HepG2 (cell line): ENCODE data around the gene PANK1. TPM values are rescaled to one million over a fixed set of nuclear protein-coding genes. Genes with fewer than 3 reads are reported as not detected.

Source experiments
- AGO2 ChIP-seq: fragments of 200-400 bp; formaldehyde crosslinking; optimal IDR thresholded peaks from 2 replicates; pipeline ENCODE3; 2017; ENCODE audit warnings: mild to moderate bottlenecking, low read depth, low read length, moderate library complexity
- ATF5 ChIP-seq: sonication (generic); formaldehyde crosslinking; IDR thresholded peaks from 2 replicates; pipeline ENCODE4 v1.4.0; 2020; ENCODE audit warnings: mild to moderate bottlenecking, low read depth, missing genetic modification reagents
- BATF2 ChIP-seq: sonication (generic); formaldehyde crosslinking; IDR thresholded peaks from 2 replicates; pipeline ENCODE4 v1.8.0; 2022; ENCODE audit warnings: mild to moderate bottlenecking, missing genetic modification reagents, moderate library complexity
- BCL3 ChIP-seq: sonication (generic); formaldehyde crosslinking; IDR thresholded peaks from 2 replicates; pipeline ENCODE4 v1.5.1; 2020; ENCODE audit warnings: mild to moderate bottlenecking, missing genetic modification reagents, moderate library complexity
- BCL6 ChIP-seq: IDR thresholded peaks from 2 replicates; pipeline ENCODE4 v1.6.1; 2016; ENCODE audit warnings: missing genetic modification reagents, missing compliant biosample characterization
- ISL2 ChIP-seq: sonication (generic); formaldehyde crosslinking; IDR thresholded peaks from 2 replicates; pipeline ENCODE4 v1.5.0; 2020; ENCODE audit warnings: missing genetic modification reagents
- MED13 ChIP-seq: sonication (generic); formaldehyde crosslinking; IDR thresholded peaks from 2 replicates; pipeline ENCODE4 v1.5.0; 2020; ENCODE audit warnings: missing genetic modification reagents
- NCOR1 ChIP-seq: fragments of 200-600 bp; sonication (generic); IDR thresholded peaks from 2 replicates; pipeline ENCODE4 v1.7.0; 2017; ENCODE audit warnings: antibody characterized with exemption, low read length, borderline replicate concordance
- NONO ChIP-seq, 2 experiments: fragments of 450-650 bp in 1 of 2; sonication (generic) in 1 of 2; formaldehyde crosslinking in 1 of 2; IDR thresholded peaks in 1 of 2; conservative IDR thresholded peaks in 1 of 2; 2 replicates each; pipeline versions ENCODE4 v1.6.1 to v1.8.0; 2017 to 2022; ENCODE audit warnings: mild to moderate bottlenecking in 1 of 2, missing genetic modification reagents in 1 of 2, moderate library complexity in 1 of 2
- NR2C2 ChIP-seq: sonication (generic); formaldehyde crosslinking; IDR thresholded peaks from 2 replicates; pipeline ENCODE4 v1.4.0; 2020; ENCODE audit warnings: missing genetic modification reagents, mild to moderate bottlenecking, moderate library complexity, borderline replicate concordance
- NR2F2 ChIP-seq: IDR thresholded peaks from 2 replicates; pipeline ENCODE4 v1.6.1; 2012; ENCODE audit warnings: low read depth, inconsistent platforms, borderline replicate concordance
- SIN3B ChIP-seq: fragments of 150-350 bp; IDR thresholded peaks from 2 replicates; pipeline ENCODE4 v1.6.1; 2014; ENCODE audit warnings: low read length
- SMARCC2 ChIP-seq: fragments of 450-650 bp; IDR thresholded peaks from 2 replicates; pipeline ENCODE4 v1.6.1; 2017; ENCODE audit warnings: antibody characterized with exemption, mild to moderate bottlenecking
- SNRNP70 ChIP-seq: fragments of 200-400 bp; formaldehyde crosslinking; IDR thresholded peaks from 2 replicates; pipeline ENCODE4 v1.6.1; 2017; ENCODE audit warnings: mild to moderate bottlenecking, low read depth, low read length, moderate library complexity
- THAP7 ChIP-seq: sonication (generic); formaldehyde crosslinking; IDR thresholded peaks from 2 replicates; pipeline ENCODE4 v1.8.1; 2023; ENCODE audit warnings: mild to moderate bottlenecking, missing genetic modification reagents
- TRIM22 ChIP-seq: fragments of 450-650 bp; IDR thresholded peaks from 2 replicates; pipeline ENCODE4 v1.6.1; 2017
- ZBTB20 ChIP-seq: sonication (generic); formaldehyde crosslinking; IDR thresholded peaks from 2 replicates; pipeline ENCODE4 v1.8.1; 2023; ENCODE audit warnings: missing genetic modification reagents, low read depth, mild to moderate bottlenecking, borderline replicate concordance
- ZNF205 ChIP-seq: IDR thresholded peaks from 2 replicates; pipeline ENCODE4 v1.6.1; 2018; ENCODE audit warnings: missing biosample characterization, missing genetic modification reagents
- ZNF224 ChIP-seq: sonication (generic); formaldehyde crosslinking; IDR thresholded peaks from 2 replicates; pipeline ENCODE4 v1.5.0; 2020; ENCODE audit warnings: mild to moderate bottlenecking, missing genetic modification reagents
- ZNF292 ChIP-seq: sonication (generic); formaldehyde crosslinking; IDR thresholded peaks from 2 replicates; pipeline ENCODE4 v1.8.1; 2022; ENCODE audit warnings: mild to moderate bottlenecking, low read depth, missing genetic modification reagents, borderline replicate concordance
- ZNF326 ChIP-seq: sonication (generic); formaldehyde crosslinking; IDR thresholded peaks from 2 replicates; pipeline ENCODE4 v1.4.0; 2020; ENCODE audit warnings: missing genetic modification reagents, borderline replicate concordance
- ZNF431 ChIP-seq: sonication (generic); formaldehyde crosslinking; IDR thresholded peaks from 2 replicates; pipeline ENCODE4 v1.9.0; 2022; ENCODE audit warnings: missing genetic modification reagents, low read depth, mild to moderate bottlenecking, borderline replicate concordance
- ZNF441 ChIP-seq: sonication (generic); formaldehyde crosslinking; IDR thresholded peaks from 2 replicates; pipeline ENCODE4 v1.7.0; 2021; ENCODE audit warnings: missing genetic modification reagents, borderline replicate concordance
- ZNF543 ChIP-seq: sonication (generic); formaldehyde crosslinking; IDR thresholded peaks from 2 replicates; pipeline ENCODE4 v1.4.0; 2020; ENCODE audit warnings: mild to moderate bottlenecking, missing genetic modification reagents
- ZNF562 ChIP-seq: sonication (generic); formaldehyde crosslinking; IDR thresholded peaks from 2 replicates; pipeline ENCODE4 v1.8.0; 2022; ENCODE audit warnings: missing genetic modification reagents, borderline replicate concordance
- ZNF564 ChIP-seq: sonication (generic); formaldehyde crosslinking; IDR thresholded peaks from 2 replicates; pipeline ENCODE4 v1.8.1; 2023; ENCODE audit warnings: mild to moderate bottlenecking, missing genetic modification reagents
- ZNF614 ChIP-seq: IDR thresholded peaks from 2 replicates; pipeline ENCODE4 v1.6.1; 2018; ENCODE audit warnings: missing biosample characterization, missing genetic modification reagents, inconsistent platforms, borderline replicate concordance
- ZNF841 ChIP-seq: sonication (generic); formaldehyde crosslinking; IDR thresholded peaks from 2 replicates; pipeline ENCODE4 v1.8.1; 2023; ENCODE audit warnings: missing genetic modification reagents, borderline replicate concordance
- ZSCAN25 ChIP-seq: sonication (generic); formaldehyde crosslinking; IDR thresholded peaks from 2 replicates; pipeline ENCODE4 v1.8.0; 2022; ENCODE audit warnings: mild to moderate bottlenecking, missing genetic modification reagents
- polyA plus RNA-seq, 8 experiments: library from polyadenylated mRNA; depleted of rRNA in 3 of 8; stranded (reverse) in 7 of 8; unstranded in 1 of 8; fragments of >200 nt; fragmentation: Illumina TruSeq in 4 of 8; extraction: Trizol in 4 of 8; gene quantifications; 2 replicates each; pipeline versions ENCODE4 v1.2.1 to v1.2.3, GENCODE V29; 2011 to 2016; ENCODE audit warnings: low read depth in 4 of 8, missing spikeins in 1 of 8, mixed read lengths in 1 of 8; ENCODE audit not compliant: insufficient read depth in 1 of 8
- total RNA-seq, 5 experiments: library from RNA; depleted of rRNA; stranded (reverse); fragments of >200 nt; fragmentation: Illumina TruSeq; extraction: Trizol; gene quantifications; 2 replicates each; pipeline ENCODE4 v1.2.3, GENCODE V29; 2016; ENCODE audit warnings: low read depth in 1 of 5

The PANK1 gene
- total and polyA plus RNA-seq, 2 of the 13 experiments (the other 11 are each of a cell fraction or from before 2014, with no cell fraction given): 18.2 to 33.3 TPM

GRCh38 chr10:89655722-89656121, 10.7 kb upstream of the PANK1 start (continued):
- TF ChIP-seq ZNF326 (CRISPR knock-in tag): no peak
- no peak for TF ChIP-seq ZBTB20
- no peak for TF ChIP-seq NR2F2
- TF ChIP-seq ZNF431: no peak
- TF ChIP-seq MED13 (CRISPR knock-in tag): no peak
- no peak for TF ChIP-seq ZNF441 (CRISPR knock-in tag)
- TF ChIP-seq ZNF292 (CRISPR knock-in tag): no peak
- TF ChIP-seq BCL3 (CRISPR knock-in tag): no peak
- no peak for TF ChIP-seq ZNF564 (CRISPR knock-in tag)
- no peak for TF ChIP-seq ISL2
- peak; percentile 100 for TF ChIP-seq ZNF841 (CRISPR knock-in tag)
- TF ChIP-seq ZSCAN25 (CRISPR knock-in tag): no peak
- no peak for TF ChIP-seq THAP7 (CRISPR knock-in tag)
- no peak for TF ChIP-seq ZNF562 (CRISPR knock-in tag)
- no peak for TF ChIP-seq SNRNP70
- peak; percentile 65; the same call in 1 of the 2 replicates for TF ChIP-seq NCOR1
- 0 out of 2 replicates have a peak, but pooled peaks have one; percentile 25 for TF ChIP-seq ZNF614 (CRISPR knock-in tag)
- no peak for TF ChIP-seq ZNF224 (CRISPR knock-in tag)
- TF ChIP-seq TRIM22: no peak
- TF ChIP-seq BATF2 (CRISPR knock-in tag): no peak
- no peak for TF ChIP-seq NONO (IDR thresholded peaks at IDR 0.05)
- TF ChIP-seq NONO (CRISPR knock-in tag; conservative IDR thresholded peaks at IDR 0.05): no peak
- TF ChIP-seq ATF5: no peak
- TF ChIP-seq SMARCC2: no peak
- TF ChIP-seq BCL6 (CRISPR knock-in tag): 0 out of 2 replicates have a peak, but pooled peaks have one; percentile 7
- TF ChIP-seq ZNF205 (CRISPR knock-in tag): no peak
- TF ChIP-seq SIN3B: no peak
- TF ChIP-seq NR2C2 (CRISPR knock-in tag): no peak
- no peak for TF ChIP-seq AGO2
- TF ChIP-seq ZNF543 (CRISPR knock-in tag): no peak
